Measurements from ENCODE around the gene ANKS1B.
A peak's percentile ranks its signal among the peaks of the same experiment; 100 is the strongest.
"Not testable (repeated sequence)": the region's sequence is repeated elsewhere in the genome, so short reads cannot be mapped to it uniquely, and the experiment has no call there.

Gene ANKS1B

DNA sequence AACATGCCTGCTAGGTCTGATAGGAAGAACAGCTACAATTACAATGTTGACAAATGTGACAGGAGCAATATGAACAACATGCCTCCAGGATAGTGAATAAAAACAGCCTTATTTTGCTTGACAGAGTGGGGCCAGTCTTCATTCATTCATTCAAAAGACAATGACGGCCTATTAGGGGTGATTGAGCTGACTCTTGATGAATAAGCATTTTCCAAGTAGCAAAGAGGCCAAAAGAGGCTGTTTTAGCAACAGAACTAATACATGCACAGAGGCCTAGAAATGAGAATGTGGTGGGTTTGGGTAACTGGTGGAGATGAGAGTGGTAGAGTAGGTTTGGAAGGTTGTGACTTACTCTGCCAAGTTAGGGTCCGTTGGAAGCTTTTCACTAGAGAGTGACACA, 1201.3 kb downstream of the ANKS1B start:
- no peak for DNase-seq (ENCODE audit: low spot score)
- FAIRE-seq, result no peak

DNA sequence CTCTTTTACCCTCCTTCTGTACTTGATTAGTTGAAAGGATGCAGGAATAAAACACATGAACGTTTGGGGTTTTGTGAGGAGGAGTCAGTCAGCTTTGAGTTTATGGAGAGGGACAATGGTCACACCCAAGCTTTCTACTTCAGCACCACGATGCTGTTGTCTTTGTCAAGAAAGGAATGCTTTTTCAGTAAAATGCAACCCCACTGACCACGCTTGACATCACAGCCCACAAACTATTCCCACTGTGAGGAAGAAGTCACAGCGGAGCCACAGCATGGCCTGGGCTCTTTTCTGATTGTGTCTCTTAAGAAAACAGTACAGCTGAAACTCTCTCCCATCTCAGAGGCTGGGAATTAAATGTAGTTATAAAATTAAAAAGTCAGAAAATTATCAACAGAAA, 1204.5 kb downstream of the ANKS1B start:
- no peak for DNase-seq (ENCODE audit: low spot score)
- FAIRE-seq, result no peak

DNA sequence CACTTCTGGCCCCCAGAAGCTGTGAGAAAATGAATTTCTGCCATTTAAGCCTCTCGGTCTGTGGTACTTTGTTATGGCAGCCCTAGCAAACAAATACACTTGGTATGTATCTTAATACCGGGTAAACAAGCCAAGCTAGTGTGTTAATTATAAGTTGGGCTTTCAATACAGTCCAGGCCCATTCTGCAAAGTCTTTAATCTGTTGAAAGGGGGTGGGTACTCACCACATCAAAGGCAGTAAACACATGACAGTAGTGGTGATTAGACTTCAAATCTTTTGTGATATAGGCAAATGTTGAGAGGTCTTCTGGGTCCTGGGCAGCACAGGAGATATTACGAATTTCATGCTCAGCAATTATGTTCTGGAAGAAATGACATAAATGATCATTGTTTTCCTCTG, 1211.9 kb downstream of the ANKS1B start:
- FAIRE-seq, result no peak
- DNase-seq (ENCODE audit: low spot score), result no peak

DNA sequence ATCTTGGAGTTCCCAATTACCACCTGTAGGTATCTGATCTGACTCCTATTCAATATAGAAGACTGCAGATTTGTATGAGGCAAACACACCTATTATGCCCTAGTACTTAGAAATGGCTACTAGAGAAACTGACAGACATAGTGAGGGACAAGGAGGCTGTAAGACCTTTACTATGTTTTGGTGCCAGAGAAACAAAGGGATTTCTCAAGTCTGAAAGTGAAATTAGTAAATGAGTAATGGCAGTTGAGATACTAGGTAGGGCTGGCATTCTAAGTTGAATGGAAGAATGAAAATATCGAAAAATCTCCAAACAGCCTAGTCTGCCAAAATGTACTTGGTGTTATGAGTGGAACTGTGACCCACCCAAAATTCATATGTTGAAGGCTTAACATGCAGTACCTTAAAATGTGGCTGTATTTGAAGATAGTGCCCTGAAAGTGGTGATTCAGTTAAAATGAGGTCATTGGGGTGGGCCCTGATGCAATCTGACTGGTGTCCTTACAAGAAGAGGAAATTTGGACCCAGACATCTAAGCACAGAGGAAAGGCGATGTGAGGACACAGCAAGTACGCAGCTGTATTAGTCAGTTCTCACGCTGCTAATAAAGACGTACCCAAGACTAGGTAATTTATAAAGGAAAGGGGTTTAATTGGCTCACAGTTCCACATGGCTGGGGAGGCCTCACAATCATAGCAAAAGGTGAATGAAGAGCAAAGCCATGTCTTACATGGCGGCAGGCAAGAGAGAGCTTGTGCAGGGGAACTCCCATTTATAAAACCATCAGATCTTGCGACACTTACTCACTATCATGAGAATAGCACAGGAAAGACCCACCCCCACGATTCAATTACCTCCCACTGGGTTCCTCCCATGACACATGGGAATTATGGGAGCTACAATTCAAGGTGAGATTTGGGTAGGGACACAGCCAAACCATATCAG, 1212.7 kb downstream of the ANKS1B start:
- no peak for DNase-seq (ENCODE audit: low spot score)
- FAIRE-seq, result no peak

DNA sequence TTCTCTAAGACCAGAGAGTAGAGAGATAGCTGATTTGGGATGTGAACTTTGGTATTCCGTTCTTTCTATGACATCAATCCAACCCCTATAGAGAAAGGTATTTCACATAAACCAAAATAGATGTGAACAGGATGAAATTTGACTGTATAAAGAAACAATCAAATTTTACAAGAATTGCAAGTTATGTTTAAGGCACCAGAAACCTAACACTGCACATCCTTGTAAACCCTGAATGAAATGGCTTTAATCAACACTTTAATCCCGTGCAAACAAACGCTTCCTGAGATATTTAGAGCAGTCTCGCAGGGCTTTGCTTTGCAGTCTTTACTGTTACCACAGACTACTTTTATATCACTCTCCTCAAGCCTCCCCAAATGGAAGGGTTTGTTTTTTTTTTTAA, 1214.5 kb downstream of the ANKS1B start:
- DNase-seq (ENCODE audit: low spot score), result no peak
- no peak for FAIRE-seq

DNA sequence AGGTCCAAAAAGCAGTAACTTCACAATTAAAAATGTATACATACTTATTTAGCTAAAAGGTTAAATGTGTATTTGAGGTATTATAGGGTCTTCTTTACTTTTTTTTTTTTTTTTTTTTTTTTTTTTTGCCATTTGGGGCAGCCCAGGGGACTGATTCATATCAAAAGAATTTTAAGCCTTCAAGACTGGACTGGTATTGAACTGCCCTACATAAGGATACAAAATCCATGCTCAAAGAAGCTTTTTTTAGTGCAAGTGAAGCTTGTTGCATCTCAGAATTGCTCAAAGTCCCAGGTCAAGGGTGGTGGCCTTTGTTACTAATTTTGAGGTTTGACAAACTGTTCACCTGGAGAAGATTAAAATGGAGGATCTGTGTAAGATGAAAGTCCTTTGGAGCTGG, 1215.7 kb downstream of the ANKS1B start:
- FAIRE-seq, result no peak

DNA sequence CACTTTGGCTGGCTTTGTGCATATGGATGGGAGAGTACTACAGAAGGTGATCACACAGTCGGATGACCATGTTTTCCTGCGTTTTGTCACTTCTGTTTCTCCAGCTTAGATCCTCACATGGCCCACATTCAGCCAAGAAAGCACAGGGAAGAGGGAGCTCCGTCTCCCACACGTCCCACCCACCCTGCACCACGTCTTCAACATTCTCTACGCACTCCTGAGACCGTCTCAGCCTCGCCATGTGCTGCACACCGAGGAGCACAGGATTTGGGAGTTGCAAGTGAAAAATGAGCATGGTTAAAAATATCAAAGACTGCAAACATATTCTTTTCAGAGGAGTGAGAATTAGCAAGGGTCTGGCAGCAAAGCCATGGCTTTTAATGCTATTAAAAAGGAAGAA, 1217.5 kb downstream of the ANKS1B start:
- no peak for FAIRE-seq
- no peak for DNase-seq (ENCODE audit: low spot score)

More for the DNA sequence above, 1215.7 kb downstream of the ANKS1B start:
- no peak for DNase-seq (ENCODE audit: low spot score)

DNA sequence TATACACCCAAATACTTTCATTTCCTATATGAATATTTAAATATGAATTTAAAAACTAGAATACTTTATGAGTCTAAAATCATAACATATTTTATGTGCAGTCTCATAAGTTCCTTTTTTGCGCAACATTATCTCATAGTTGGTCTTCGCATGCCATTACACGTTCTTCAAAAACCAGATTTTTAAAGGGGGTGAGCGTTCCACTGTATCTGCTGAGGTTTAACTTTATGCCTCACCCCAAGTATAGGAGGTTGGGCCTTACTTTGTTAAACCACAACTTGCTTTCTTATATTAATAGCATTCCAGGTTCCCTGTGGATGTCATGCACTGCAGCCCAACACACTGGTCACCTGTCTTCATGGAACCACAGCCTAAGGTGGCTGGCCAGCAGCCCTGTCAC, 1221.1 kb downstream of the ANKS1B start:
- DNase-seq (ENCODE audit: low spot score), result no peak
- no peak for FAIRE-seq

DNA sequence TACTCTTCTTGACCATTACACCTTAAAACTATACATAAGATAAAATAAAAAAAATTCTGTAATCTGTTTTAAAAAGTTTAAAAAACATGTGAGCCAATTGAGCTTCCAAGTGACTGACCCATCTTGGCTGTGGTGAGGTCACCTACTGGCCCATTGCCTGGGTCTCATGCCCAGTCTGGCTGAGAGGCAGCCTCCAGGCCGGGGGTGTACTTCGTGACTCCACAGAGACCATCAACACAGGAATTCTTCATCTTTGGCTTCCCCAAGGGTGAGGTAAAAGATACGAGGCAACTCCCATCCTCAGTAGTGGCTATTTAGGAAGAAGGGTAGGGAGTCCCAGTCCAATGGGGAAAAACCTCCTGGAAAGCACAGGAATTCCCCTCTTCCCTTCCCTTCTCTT, 1226.4 kb downstream of the ANKS1B start:
- no peak for DNase-seq (ENCODE audit: low spot score)
- FAIRE-seq, result no peak

DNA sequence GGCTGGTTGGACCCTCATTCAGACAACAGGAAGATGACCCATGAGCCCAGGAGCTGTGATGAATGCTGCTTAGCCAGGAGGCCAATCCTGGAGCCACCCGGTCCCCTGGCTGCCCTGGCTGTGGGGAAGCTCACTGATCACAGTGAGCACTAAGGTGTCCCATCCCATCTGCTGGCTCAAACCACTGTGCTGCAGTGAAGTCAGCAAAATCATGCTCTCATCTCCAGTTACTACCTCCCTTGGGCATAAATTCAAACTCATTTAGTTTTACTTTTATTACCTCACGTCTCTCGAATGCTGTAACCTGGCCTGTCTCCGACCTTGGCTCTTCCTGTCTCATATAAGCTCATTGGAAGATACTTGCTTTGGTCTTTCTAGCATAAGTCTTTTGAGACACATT, 1227.3 kb downstream of the ANKS1B start:
- FAIRE-seq, result no peak
- no peak for DNase-seq (ENCODE audit: low spot score)

DNA sequence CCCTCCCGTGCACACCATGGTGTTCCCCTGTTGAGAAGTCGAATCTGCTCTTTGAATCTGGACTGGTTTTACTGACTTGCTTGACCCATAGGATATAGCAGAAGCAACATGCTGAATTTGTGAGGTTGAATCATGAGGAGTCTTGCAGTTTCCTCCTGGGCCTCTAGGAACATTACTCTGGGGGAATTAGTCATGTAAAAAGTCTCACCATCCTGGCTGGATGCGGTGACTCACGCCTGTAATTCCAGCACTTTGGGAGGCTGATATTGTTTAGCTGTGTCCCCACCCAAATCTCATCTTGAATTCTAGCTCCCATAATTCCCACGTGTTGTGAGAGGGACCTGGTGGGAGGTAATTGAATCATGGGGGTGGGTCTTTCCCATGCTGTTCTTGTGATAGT, 1228.9 kb downstream of the ANKS1B start:
- FAIRE-seq, result not testable (repeated sequence)
- DNase-seq (ENCODE audit: low spot score), result peak; percentile 47

DNA sequence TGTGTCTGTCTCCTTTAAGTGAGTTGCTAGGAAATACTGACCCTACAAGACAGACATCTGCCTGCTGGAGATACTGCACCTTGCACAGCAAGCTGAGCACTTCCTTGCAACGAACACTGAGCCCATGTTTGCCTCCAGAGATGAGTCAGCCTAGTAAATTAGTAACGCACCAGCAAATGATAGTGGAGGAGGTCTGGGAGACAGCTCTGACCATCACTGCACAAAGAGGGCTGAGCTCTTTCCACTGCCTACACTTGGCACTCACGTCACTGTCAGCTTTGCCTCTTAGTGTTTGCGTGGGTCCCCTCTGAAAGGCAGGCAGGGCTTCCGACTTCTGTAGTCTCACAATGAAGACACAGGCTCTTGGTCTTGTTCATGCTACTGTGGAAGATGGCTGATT, 1230.6 kb downstream of the ANKS1B start:
- FAIRE-seq (no peak), DNase-seq (ENCODE audit: low spot score) (peak; percentile 39)

DNA sequence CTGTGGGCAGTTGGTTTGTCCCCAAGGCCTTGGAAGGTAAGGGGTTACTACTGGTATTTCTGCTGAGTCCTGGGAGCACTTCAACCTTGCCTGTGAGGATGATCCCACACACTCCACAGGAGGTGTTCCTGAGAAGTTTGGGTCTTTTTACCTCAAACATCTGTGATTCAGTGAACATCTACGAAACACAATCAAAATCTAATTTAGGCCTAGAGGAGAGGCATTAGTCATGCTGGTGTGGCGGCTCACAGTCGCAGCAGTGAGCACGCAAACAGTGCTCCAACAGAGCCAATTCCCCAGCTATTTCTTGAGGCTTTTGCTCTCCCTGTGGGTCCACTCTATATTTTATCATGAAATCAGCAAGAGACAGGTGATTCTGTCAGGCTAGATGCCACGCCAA, 1232.0 kb downstream of the ANKS1B start:
- no peak for DNase-seq (ENCODE audit: low spot score)
- no peak for FAIRE-seq

DNA sequence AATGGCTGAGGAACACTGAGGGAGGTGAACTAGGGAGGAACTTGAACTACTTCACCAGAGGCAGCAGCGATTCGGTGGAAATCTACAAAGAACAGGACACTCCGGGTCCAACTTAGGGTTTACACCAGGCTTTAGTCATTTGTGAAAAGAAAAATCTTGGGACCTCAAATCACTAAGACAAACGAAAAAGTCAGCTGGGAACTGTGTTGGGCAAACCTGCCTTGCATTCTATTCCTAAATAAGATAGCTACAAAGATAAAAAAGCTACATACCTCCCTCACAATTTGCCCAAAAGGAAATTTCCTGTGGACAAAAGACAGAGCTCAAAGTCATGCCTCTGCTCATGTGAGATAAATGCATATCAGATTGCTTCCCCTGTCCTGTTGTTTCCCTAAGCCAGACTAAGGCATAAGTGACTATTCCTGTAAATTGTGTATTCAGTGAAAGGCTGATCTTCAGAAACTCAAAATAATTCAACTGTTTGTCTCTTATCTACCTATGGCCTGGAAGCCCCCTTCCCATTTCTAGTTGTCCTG, 1233.1 kb downstream of the ANKS1B start:
- no peak for FAIRE-seq
- no peak for DNase-seq (ENCODE audit: low spot score)

DNA sequence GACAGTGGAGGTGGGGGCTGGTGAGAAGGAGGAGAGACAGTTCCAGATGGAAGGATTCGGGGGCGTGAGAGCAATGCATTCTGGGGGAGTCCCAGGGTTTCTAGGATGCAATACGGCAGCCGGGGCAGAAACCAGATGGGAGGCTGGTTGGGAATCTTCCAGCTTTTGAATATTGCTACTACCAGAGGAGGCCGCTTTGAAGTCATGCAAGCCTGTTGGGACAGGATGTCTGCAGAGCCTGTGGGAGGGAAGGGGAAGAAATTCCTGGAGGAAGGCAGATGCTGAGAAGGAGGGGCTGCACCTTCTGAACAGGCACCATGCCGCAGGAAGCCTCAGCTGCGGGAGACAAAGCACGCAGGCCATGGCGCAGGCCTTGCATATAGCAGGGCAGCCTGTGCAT, 1234.2 kb downstream of the ANKS1B start:
- no peak for DNase-seq (ENCODE audit: low spot score)
- FAIRE-seq, result no peak

DNA sequence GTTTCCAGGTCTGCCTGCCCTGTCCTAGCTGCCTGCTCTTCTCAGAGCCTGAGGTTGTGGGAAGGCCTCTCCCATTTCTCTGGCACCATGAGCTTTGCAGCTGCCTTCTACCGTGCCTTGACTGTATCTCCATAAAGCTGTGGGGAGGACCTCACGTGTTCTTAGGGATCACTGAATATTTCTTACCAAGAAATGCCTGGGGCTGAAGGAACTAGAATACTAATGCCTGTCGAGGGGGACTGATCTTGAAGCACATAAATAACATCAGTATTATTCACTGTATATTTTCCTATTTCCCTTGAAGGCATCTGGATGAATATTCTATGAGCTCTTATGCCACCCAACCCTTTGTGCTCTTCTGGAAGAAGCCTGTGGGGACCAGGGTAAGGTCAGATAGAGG, 1236.3 kb downstream of the ANKS1B start:
- FAIRE-seq, result no peak
- no peak for DNase-seq (ENCODE audit: low spot score)

DNA sequence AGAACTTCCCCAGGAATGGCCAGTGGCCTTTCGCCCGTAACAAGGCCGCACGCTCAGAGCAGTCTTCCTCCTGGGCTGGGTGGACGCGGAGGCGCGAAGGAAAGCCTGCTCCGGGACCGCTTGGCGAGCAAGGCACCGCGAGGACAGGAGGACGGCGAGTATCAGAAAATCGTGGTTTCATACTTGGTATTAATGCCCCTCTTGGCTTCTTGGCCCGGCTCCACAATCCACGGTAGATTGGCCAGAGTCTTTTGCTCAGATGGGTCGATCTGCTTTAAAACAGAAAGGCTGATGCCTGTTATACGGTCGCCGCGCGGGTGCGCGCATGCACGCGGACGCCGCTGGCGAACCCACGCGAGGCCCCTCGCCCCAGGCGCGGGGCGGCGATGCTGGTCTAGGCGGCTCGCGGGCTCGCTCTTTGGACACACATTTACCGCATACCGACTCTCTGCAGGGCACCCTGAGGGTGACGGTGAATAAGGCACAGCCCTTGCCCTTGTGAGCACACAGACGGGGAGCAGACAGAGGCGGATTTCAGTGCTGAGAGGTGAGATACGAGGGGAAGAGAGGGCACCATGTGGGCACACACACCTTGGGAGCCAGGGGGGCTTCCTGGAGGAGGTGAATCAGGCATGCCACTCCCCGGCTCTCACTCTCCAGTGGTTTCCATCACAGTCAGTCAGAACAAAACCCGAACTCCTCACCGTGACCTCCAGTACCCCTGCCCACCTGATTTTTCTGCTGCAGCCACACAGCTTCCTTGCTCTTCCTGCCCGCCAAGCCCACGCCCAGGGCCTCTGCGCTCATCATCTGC, 1239.0 kb downstream of the ANKS1B start:
- DNase-seq (ENCODE audit: low spot score) (no peak), FAIRE-seq (no peak)

DNA sequence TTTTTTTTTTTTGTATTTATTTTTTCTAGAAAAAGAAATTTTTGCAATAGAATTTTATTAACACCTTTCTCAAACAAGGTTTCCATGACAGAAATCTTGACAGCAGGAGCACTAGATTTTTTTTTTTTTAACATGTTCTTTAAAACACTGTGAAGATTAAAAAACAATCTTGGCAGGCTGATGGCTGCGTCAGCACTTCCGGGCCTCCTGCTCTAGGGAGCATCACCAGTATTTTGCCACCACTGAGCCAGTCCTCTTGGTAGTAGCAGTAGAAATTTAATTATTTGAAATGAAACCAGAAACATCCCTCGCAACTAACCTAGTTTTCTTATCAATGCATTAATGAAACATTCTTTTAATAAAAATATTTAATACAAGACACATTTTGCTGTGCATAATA, 1240.1 kb downstream of the ANKS1B start:
- FAIRE-seq (no peak), DNase-seq (ENCODE audit: low spot score) (no peak)

DNA sequence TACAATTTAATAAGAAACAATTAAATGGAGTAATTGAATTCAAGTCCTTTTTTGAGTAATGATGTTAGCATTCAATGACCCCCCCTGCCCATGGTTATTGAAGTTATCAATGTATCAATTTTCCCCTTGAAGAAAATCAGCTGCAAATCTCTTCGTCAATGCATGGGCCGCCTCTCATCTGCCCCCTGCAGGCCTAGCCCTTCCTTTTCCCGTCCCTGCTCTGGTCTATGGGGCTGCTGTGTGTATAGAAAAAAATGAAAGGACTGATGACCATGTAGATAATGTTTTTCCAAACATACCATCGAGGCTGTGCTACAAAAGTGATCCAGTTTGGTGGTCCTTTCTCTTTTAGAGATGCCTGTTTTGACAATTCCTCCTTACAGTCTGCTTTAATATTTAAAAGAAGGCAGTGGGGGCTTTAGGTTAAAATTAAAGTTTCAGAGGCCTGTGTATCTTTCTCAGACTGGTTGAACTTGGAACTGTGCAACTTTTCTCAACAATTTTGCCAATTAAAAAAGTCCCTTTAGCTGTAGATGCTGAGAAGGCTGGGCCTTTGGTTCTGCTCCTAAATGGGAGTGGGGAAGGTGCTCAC, 1241.3 kb downstream of the ANKS1B start:
- no peak for FAIRE-seq
- DNase-seq (ENCODE audit: low spot score), result no peak

DNA sequence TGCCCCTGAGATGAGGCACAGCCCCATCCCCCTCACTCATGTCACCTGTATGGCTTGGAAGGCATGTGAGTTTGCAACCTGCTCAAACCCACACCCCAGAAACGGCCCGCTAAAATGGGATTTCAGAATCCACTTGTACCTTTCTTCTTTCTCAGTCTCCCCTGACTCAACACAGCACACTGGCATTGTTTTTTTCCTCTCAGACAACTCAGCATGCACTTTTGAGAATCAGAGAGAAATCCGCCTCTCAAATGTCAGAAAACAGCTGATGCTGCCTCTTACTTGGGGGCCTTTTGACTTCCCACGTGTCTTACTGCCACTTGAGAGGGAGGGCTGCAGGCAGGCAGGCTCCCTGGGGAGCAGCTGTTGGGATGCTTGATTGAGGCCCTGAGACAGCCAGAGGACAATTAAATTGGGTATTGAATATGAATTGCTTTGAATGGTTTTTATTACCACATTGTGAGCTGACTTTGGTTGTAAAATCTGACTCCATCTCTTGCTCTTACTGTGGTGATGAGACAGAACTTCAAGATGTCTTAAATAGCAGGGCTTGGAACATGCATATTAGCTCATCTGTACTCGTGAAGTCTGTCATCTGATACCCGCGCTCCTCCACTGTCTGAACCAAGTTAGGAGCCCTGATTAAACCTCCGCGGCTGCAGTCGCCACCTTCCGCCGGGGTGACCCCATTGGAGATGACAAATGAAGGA, 1243.0 kb downstream of the ANKS1B start:
- DNase-seq (ENCODE audit: low spot score), result no peak
- no peak for FAIRE-seq

DNA sequence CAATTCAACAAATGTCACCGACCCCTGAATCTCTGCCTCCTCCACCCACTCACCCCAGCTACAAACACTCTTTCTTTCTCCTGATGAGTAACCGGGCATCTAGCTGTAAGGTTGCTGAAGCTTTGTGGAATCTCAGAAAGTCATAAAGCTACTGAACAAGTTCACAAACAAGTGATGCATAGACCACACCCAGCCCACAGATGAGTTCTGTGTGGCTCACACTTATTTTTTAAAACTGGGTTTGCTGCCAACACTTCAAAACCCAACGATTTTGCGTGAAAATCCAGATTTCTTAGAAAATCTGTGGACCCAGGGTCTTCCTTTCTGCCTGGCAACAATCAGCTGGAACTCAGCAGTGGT, 1243.6 kb downstream of the ANKS1B start:
- no peak for DNase-seq (ENCODE audit: low spot score)
- no peak for FAIRE-seq

Measured in urothelium cell line (cell line).